Neutrophil (primary cell): ENCODE data around the gene CRTC1.

Experiments
- H3K27ac ChIP-seq: fragments of 200-600 bp; sonication (generic); 2 replicates; pipeline ENCODE4 v1.5.1; 2016; ENCODE audit warnings: mild to moderate bottlenecking, moderate library complexity
- H3K27me3 ChIP-seq: fragments of 200-600 bp; sonication (generic); 2 replicates; pipeline ENCODE4 v1.6.0; 2016; ENCODE audit warnings: mild to moderate bottlenecking
- H3K36me3 ChIP-seq: fragments of 200-600 bp; sonication (generic); 2 replicates; pipeline ENCODE4 v1.5.1; 2017
- H3K4me1 ChIP-seq, 2 experiments: fragments of 200-600 bp in 1 of 2; sonication (generic) in 1 of 2; 1 replicate in 1 of 2; 2 replicates in 1 of 2; pipeline versions ENCODE4 v1.5.1 to v1.6.1; 2013 to 2016; ENCODE audit warnings: low read depth in 1 of 2, low read length in 1 of 2, mild to moderate bottlenecking in 1 of 2, moderate library complexity in 1 of 2; ENCODE audit not compliant: control insufficient read depth in 1 of 2, insufficient read depth in 1 of 2
- H3K4me3 ChIP-seq, 2 experiments: fragments of 200-600 bp in 1 of 2; sonication (generic) in 1 of 2; 1 replicate in 1 of 2; 2 replicates in 1 of 2; pipeline ENCODE4 v1.5.1; 2013 to 2016; ENCODE audit warnings: low read depth in 1 of 2, low read length in 1 of 2, mild to moderate bottlenecking in 1 of 2, moderate library complexity in 1 of 2
- H3K9me3 ChIP-seq: fragments of 200-600 bp; sonication (generic); 2 replicates; pipeline ENCODE4 v1.5.1; 2016
- CTCF ChIP-seq: fragments of 200-600 bp; sonication (generic); IDR thresholded peaks from 2 replicates; pipeline ENCODE4 v1.5.1; 2016; ENCODE audit warnings: antibody characterized with exemption

Gene CRTC1

DNA sequence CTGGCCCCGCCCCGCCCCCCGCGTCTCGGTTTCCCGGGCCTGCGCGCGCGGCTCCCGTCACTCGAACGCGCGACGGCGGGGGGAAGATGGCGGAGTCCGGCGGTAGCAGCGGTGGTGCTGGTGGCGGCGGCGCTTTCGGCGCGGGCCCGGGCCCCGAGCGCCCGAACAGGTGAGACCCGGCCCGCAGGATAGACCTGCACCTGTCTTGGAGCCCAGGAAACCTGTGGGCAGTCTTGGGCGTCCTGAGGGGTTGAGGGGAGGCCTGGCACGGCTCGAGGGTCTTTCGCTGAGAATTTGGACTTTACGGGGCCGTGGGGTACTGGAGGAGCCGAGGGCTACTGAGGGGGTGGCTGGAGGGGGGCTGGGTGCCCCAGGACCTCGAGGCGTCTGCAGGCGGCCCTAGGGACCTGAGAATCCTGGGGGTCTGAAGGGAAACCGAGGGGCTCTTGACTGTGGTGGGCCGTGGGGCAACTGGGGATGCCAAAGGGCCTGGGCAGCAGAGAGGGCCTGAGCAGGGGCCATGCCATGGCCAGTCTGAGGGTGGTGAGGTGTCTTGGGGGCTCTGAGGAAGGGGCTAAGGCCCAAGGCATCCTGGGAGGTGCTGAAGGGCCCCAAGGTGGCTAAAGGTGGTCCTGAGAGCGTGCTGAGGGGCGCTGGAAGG, 46.4 kb upstream of the CRTC1 start, which contains the start of gene KLHL26:
KLHL26 (plus strand) TSS at position 60 of the 661 bp plus-strand sequence; CDS start at position 87, 27 bp downstream.
- H3K4me3 ChIP-seq = peak within 1 kb of the TSS; percentile 72 to 77
- H3K36me3 ChIP-seq = no peaks in the 10 kb centered on the region
- no peak for TF ChIP-seq CTCF

GRCh38 chr19:18637673-18638630, 45.5 kb upstream of the CRTC1 start:
- no peaks in the 10 kb centered on the region for H3K9me3 ChIP-seq
- H3K4me3 ChIP-seq = peak overlapping the region in 1 of 2 experiments; percentile 72
- no peaks in the 10 kb centered on the region for H3K36me3 ChIP-seq
- H3K4me1 ChIP-seq = peaks cover 6 to 19% of the 10 kb centered on the region in 2 experiments
- H3K27me3 ChIP-seq = peaks cover 23% of the 10 kb centered on the region
- TF ChIP-seq CTCF = no peak
- peak overlapping the region; percentile 80 for H3K27ac ChIP-seq

More for the DNA sequence above, 46.4 kb upstream of the CRTC1 start, which contains the start of gene KLHL26:
- Histone ChIP-seq H3K9me3 (no peaks in the 10 kb centered on the region), H3K4me1 (peaks cover 6 to 19% of the 10 kb centered on the region in 2 experiments), H3K27me3 (peaks cover 23% of the 10 kb centered on the region), H3K27ac (peak within 1 kb of the TSS; percentile 80)

DNA sequence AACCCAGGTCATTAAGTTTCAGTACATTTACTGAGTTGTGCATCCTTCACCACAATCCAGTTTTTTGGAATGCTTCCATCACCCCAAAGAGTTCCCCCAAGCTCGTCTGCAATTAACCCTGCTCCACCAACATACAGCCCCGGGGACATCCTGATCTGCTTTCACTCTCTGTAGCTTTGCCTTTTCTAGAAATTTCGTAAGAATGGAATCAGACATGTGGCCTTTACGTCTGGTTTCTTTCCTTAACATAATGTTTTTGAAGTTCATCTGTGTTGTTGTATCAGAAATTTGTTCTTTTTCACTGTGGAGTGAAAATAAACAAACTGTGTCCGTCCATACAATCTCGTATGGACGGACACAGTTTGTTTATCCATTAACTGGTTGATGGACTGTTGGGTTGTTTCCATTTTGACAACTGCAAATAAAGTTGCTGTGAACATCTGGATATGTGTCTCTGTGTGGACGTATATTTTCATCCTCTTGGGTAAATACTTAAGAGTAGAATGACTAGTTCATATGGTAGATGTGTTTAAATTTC, 43.7 kb upstream of the CRTC1 start:
- TF ChIP-seq CTCF = no peak
- Histone ChIP-seq H3K4me1 (peaks cover 14 to 27% of the 10 kb centered on the region in 2 experiments), H3K9me3 (no peaks in the 10 kb centered on the region), H3K4me3 (no peak overlapping the region), H3K27me3 (peaks cover 6% of the 10 kb centered on the region), H3K27ac (no peak overlapping the region), H3K36me3 (no peaks in the 10 kb centered on the region)

GRCh38 chr19:18644196-18645034, 39.1 kb upstream of the CRTC1 start:
- Histone ChIP-seq H3K4me1 (peaks cover 14 to 18% of the 10 kb centered on the region in 2 experiments), H3K9me3 (no peaks in the 10 kb centered on the region), H3K27ac (peak overlapping the region; percentile 42), H3K36me3 (no peaks in the 10 kb centered on the region), H3K27me3 (peaks cover 10% of the 10 kb centered on the region), H3K4me3 (peak overlapping the region in 1 of 2 experiments; percentile 15)
- peak; percentile 13 for TF ChIP-seq CTCF
